T-helper 17 cell (primary cell): ENCODE results near the gene TRMT11. TPM values are rescaled to one million over a fixed set of nuclear protein-coding genes. Genes with fewer than 3 reads are reported as not detected.
"Not testable (repeated sequence)": the region's sequence is repeated elsewhere in the genome, so short reads cannot be mapped to it uniquely, and the experiment has no call there.

Experiments
- ATAC-seq: fragments of 150-1000 bp; cut with Tn5 transposase; 2 replicates; pipeline ENCODE4 v1.10.0; 2021; ENCODE audit warnings: mild to moderate bottlenecking, moderate library complexity
- DNase-seq, 3 donors: peaks; one replicate each; pipeline versions ENCODE4 v3.0.0 to v3.0.0-alpha.2; 2020 to 2021
- H3K9me3 ChIP-seq: one replicate; pipeline ENCODE4 v1.7.0; 2013; ENCODE audit warnings: low read length, mild to moderate bottlenecking; ENCODE audit not compliant: control insufficient read depth, poor library complexity, severe bottlenecking
- H3K27ac Mint-ChIP-seq: one replicate; pipeline ENCODE4 v1.8.0; 2022; ENCODE audit warnings: mild to moderate bottlenecking, moderate library complexity, mixed read lengths
- H3K27me3 Mint-ChIP-seq: one replicate; pipeline ENCODE4 v1.8.0; 2022; ENCODE audit warnings: mixed read lengths
- H3K36me3 Mint-ChIP-seq: one replicate; pipeline ENCODE4 v1.8.0; 2022; ENCODE audit warnings: low read depth, mixed read lengths
- H3K4me1 Mint-ChIP-seq: one replicate; pipeline ENCODE4 v1.8.0; 2022; ENCODE audit warnings: mild to moderate bottlenecking, mixed read lengths
- H3K4me3 Mint-ChIP-seq: one replicate; pipeline ENCODE4 v1.8.0; 2022; ENCODE audit warnings: mild to moderate bottlenecking, moderate library complexity, mixed read lengths
- total RNA-seq, 4 donors: library from RNA in 2 of 4; stranded (reverse) in 2 of 4; gene quantifications; one replicate each; pipeline ENCODE4 v1.2.3 and lab custom pipeline; 2022 to 2026

Gene TRMT11
- total RNA-seq, 2 donors from 2014 or later: 17.8 to 20.1 TPM

DNA sequence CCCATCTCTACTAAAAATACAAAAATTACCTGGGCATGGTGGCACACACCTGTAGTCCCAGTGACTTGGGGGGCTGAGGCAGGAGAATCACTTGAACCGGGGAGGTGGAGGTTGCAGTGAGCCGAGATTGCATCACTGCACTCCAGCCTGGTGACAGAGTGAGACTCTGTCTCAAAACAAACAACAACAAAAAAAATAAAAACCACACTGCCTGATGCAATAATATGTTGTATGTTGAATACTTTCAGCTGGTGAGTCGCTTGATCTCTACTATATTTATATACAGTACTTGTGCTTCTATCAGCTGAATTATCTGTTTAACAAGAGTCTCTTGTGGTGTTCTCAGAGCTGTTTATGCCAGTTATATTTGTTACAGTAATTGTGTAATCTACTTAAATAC, 37.1 kb downstream of the TRMT11 start:
- DNase-seq, H3K27me3 Mint-ChIP-seq, H3K9me3 ChIP-seq, H3K4me3 Mint-ChIP-seq, H3K36me3 Mint-ChIP-seq, ATAC-seq, H3K27ac Mint-ChIP-seq, H3K4me1 Mint-ChIP-seq: not testable (repeated sequence)

DNA sequence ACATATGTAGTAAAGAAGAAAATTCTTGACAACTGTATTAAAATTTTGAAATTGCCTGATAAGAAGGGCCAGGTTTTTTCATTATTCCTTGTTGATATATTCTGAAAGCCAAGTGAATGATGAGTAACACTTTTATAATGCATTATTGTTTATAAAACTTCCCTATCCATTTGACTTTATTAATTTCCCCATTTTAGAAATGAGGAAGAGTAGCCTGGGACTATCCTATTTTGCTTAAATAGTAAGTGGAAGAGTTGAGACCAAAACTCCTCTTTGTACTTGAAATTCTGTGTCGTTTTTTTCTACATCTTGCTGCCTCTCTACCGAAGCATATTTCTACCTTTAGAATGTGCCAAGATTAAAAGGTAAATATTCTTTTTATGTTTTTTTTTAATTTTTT, 39.7 kb downstream of the TRMT11 start:
- Mint-ChIP-seq H3K4me3 (no peak overlapping the region), H3K27me3 (no peaks in the 10 kb centered on the region), H3K36me3 (peaks cover 9% of the 10 kb centered on the region), H3K4me1 (peaks cover 5% of the 10 kb centered on the region), H3K27ac (no peak overlapping the region)
- DNase-seq (no peak), ATAC-seq (no peak)
- no peaks in the 10 kb centered on the region for H3K9me3 ChIP-seq

DNA sequence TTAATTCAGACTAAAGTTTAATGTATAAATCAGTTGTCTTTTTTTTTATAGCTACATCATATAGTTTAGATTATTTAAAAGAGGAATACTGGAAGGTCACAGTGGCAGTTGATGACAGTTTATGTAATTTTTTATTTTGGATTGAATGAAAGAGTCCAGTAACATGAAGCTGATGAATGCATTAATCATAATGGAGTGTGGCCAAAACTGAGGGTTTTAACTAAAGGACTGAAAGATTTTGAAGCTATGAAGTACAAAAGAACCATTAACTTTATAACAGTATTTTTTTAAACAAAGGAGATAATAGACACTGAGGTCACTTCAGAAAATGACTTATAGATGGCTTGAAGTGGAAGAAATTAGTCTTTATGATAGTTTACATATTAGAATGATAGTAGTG, 41.3 kb downstream of the TRMT11 start:
- Mint-ChIP-seq H3K4me1 (peaks cover 10% of the 10 kb centered on the region), H3K36me3 (peaks cover 17% of the 10 kb centered on the region), H3K4me3 (no peak overlapping the region), H3K27me3 (no peaks in the 10 kb centered on the region), H3K27ac (no peak overlapping the region)
- DNase-seq: no peak
- no peak for ATAC-seq
- no peaks in the 10 kb centered on the region for H3K9me3 ChIP-seq

DNA sequence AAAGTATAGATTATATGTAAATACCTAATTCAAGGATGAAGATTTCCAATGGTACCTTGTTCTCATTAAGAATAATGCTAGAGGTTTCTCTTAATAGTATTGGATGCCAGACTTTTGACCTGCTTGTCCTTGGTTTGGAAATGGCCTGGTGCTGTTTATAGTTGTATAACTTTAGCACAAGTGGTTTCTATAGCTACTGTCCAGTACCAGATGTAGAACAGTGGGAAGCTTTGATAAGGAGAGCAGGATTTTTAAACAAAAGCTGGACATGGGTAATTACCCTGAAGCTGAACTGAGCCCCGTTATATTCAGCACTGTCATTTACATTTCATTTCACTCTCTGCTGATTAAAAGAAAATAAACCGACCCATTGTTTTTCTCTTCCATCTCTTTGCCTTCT, 43.7 kb downstream of the TRMT11 start:
- peaks cover 19% of the 10 kb centered on the region for H3K36me3 Mint-ChIP-seq
- H3K4me1 Mint-ChIP-seq: peaks cover 12% of the 10 kb centered on the region
- DNase-seq (no peak), ATAC-seq (no peak)
- no peak overlapping the region for H3K4me3 Mint-ChIP-seq
- H3K9me3 ChIP-seq: no peaks in the 10 kb centered on the region
- no peak overlapping the region for H3K27ac Mint-ChIP-seq
- H3K27me3 Mint-ChIP-seq: no peaks in the 10 kb centered on the region

DNA sequence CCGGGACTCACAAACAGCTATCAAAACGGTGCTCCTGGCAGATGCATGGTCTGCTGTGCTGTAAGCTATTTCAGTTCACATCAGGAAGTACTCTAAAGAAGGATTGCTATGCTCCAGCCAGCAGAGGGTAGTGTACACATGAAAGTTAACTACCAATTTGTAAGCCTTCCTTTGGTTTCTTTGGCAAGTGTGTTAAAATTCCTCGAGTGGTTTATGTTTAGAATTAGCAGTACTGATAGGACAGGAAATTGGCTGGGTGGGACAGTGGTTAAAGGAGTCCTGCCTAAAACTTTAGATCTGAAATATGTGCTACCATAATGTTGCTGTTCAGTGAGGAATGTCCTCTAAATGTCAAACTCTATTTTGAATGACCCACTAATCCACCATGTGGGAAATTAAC, 47.4 kb downstream of the TRMT11 start:
- H3K27me3 Mint-ChIP-seq: no peaks in the 10 kb centered on the region
- H3K27ac Mint-ChIP-seq: no peak overlapping the region
- ATAC-seq (no peak), DNase-seq (no peak)
- no peaks in the 10 kb centered on the region for H3K9me3 ChIP-seq
- H3K4me3 Mint-ChIP-seq: no peak overlapping the region
- H3K4me1 Mint-ChIP-seq: peaks cover 10% of the 10 kb centered on the region
- peaks cover 27% of the 10 kb centered on the region for H3K36me3 Mint-ChIP-seq

DNA sequence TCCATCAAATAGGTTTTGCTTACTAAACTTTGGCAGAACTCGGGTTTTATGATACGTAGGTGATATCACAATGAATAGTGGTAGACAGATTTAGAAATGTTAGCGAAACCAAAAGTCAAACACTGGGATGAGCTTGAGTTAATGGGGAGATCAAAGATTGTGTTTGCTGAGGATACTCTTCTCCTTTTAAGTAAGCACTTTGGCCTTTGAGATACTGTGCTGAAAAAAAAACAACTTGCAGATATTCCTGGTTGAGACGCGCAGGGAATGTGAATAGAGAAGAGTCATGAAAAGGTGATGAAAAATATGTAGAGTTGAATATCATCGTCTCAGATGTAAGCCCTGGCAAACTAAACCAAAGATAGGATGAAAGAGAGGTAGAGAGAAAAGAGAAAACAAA, 48.3 kb downstream of the TRMT11 start:
- ATAC-seq: no peak
- no peak overlapping the region for H3K27ac Mint-ChIP-seq
- no peaks in the 10 kb centered on the region for H3K27me3 Mint-ChIP-seq
- H3K4me3 Mint-ChIP-seq: peak overlapping the region; percentile 12
- peaks cover 10% of the 10 kb centered on the region for H3K4me1 Mint-ChIP-seq
- no peaks in the 10 kb centered on the region for H3K9me3 ChIP-seq
- DNase-seq: no peak
- H3K36me3 Mint-ChIP-seq: peaks cover 27% of the 10 kb centered on the region

DNA sequence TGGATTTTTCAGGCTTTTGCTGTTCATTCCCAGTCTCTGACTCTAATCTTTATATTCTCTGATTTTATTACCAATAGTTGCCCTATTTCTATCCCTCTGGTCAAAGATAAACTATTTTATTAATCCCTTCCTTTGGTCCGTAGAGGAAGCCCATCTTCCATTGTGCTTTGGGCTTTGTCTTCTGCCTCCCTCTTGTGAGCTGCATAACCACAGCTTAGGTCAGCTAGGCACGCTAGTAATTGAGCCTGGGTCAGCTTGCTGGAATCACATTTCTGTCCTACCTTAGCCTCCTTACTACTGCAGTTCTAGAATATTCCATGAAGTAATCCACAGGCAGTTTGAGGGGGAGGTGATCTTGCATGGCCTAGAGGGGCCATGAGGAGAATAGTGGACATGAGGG, 49.4 kb downstream of the TRMT11 start:
- H3K27ac Mint-ChIP-seq: no peak overlapping the region
- no peaks in the 10 kb centered on the region for H3K27me3 Mint-ChIP-seq
- H3K36me3 Mint-ChIP-seq: peaks cover 24% of the 10 kb centered on the region
- H3K4me1 Mint-ChIP-seq: peaks cover 9% of the 10 kb centered on the region
- no peak overlapping the region for H3K4me3 Mint-ChIP-seq
- no peak for DNase-seq
- no peak for ATAC-seq
- no peaks in the 10 kb centered on the region for H3K9me3 ChIP-seq

DNA sequence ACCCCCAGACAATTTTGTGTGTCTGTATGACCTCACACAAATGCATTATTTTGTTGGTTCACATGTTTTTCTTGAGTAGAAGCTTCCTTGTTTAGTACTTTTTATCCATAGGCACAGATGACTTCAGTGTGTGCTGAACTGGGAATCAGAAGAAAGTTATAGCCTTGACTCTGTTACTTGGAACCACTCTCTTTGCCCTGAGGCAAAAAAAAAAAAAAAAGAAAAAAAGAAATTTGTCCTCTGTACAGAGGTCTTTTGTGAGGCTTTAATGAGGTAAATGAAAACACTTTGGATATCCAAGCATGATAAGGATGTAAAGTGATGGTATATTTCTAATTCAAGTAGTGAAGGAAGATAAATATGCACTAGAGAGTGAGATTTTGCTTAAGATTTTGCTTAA, 51.9 kb downstream of the TRMT11 start:
- H3K4me3 Mint-ChIP-seq: no peak overlapping the region
- no peak overlapping the region for H3K27ac Mint-ChIP-seq
- H3K9me3 ChIP-seq: no peaks in the 10 kb centered on the region
- H3K36me3 Mint-ChIP-seq: peaks cover 18% of the 10 kb centered on the region
- DNase-seq: no peak
- H3K27me3 Mint-ChIP-seq: no peaks in the 10 kb centered on the region
- H3K4me1 Mint-ChIP-seq: peaks cover 4% of the 10 kb centered on the region
- ATAC-seq: no peak

DNA sequence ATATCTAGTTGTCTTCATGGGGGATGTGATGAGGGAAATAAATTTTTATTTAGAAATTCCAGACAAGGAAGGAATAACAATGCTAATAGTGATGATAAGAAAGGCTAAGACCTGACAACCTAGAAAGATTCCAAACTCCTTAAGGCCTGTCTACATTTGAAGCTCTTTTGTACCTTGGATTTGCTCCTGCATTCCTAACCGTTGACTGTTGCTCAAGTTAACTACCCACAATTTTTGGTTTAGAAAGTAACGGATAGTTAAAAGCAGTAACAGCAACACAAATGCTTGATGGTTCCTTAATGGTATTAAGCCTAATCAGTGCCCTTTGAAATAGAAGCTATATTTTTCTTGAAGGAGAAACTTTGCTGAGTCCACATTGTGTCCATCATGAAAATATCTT, 52.9 kb downstream of the TRMT11 start:
- no peak for DNase-seq
- Mint-ChIP-seq H3K4me3 (no peak overlapping the region), H3K27me3 (no peaks in the 10 kb centered on the region), H3K36me3 (peaks cover 18% of the 10 kb centered on the region), H3K4me1 (peaks cover 4% of the 10 kb centered on the region), H3K27ac (no peak overlapping the region)
- no peaks in the 10 kb centered on the region for H3K9me3 ChIP-seq
- no peak for ATAC-seq

DNA sequence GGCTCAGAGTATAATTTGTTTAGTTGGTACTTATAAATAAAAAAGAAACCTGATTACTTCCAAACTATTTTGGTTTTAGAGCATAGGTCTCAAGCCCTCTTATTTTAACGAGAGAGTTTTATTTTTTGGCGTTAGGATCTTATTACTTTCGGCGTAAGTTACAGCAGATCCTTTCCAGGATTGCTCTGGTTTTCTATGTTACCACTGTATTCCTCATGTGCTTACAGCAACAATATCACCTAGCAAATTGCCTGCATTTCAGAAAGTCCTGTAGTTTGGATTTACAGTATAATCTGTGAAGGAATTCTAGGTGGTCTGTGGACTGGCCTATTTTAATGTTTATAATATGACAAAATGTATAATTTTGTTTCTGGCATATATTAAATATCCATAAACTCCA, 54.1 kb downstream of the TRMT11 start:
- no peaks in the 10 kb centered on the region for H3K27me3 Mint-ChIP-seq
- peaks cover 12% of the 10 kb centered on the region for H3K36me3 Mint-ChIP-seq
- H3K4me1 Mint-ChIP-seq: peaks cover 2% of the 10 kb centered on the region

DNA sequence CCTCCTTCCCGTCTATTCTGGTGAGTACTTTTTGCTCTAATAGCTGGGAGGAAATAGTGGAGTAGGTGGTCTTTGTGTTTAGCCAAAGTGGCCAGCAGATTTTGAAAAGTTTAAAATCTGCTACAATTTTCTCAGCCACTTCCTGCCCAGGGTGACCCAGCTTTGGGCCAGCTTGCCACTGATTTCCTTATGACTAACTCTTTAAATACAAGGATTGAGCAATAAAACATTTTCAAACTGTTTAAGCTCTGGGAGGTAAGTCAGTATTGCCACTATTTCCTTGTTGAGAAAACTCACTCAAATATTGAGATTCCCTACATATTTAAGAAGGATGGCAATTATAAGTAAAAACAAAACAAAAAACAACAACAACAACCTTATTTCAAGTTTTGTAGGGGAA, 54.5 kb downstream of the TRMT11 start:
- no peaks in the 10 kb centered on the region for H3K9me3 ChIP-seq
- peaks cover 12% of the 10 kb centered on the region for H3K36me3 Mint-ChIP-seq
- no peak overlapping the region for H3K27ac Mint-ChIP-seq
- ATAC-seq (no peak), DNase-seq (no peak)
- peaks cover 2% of the 10 kb centered on the region for H3K4me1 Mint-ChIP-seq
- no peaks in the 10 kb centered on the region for H3K27me3 Mint-ChIP-seq
- no peak overlapping the region for H3K4me3 Mint-ChIP-seq

More for the DNA sequence above, 54.1 kb downstream of the TRMT11 start:
- no peaks in the 10 kb centered on the region for H3K9me3 ChIP-seq
- DNase-seq (no peak), ATAC-seq (no peak)
- Mint-ChIP-seq H3K4me3 (no peak overlapping the region), H3K27ac (no peak overlapping the region)

DNA sequence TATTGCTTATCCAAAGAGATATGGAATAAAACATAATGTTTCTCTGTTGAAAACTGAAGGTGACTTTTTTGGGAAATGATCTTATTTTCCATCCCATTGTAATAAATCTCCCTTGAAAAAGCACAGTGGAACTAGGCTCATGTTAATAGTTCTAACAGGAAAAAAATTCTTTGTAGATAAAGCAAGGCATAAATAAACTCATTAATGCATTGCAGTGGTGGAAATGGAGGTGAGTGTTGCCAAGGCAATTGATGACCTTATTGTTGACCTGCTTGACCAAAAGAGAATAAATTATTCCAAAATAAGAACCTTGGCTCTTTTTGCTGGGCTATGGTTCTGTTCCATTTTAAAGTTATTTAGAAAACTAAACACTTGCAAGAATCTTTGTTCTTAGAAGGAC, 55.2 kb downstream of the TRMT11 start:
- H3K4me1 Mint-ChIP-seq: peaks cover 2% of the 10 kb centered on the region
- H3K9me3 ChIP-seq: no peaks in the 10 kb centered on the region
- H3K27me3 Mint-ChIP-seq: no peaks in the 10 kb centered on the region
- peaks cover 9% of the 10 kb centered on the region for H3K36me3 Mint-ChIP-seq
- no peak overlapping the region for H3K4me3 Mint-ChIP-seq
- no peak overlapping the region for H3K27ac Mint-ChIP-seq
- DNase-seq (no peak), ATAC-seq (no peak)

DNA sequence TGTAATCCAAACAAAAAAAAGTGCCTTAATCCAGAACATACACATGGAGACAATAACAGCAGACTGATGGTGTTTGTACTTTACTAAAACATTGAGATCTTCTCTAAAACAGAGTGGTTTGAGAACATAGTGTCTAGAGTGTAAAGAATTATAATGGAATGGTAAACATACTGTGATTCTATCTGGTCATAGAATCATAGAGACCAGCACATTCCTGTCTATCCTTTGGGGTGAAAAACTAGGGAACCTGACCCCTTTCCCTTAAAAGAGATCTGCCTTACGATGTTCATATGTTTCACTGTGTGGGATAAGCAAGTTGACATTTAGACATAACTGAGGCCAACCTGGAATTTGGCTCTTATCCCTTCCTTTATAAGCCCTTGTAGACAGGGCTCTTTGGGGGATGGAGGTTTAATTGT, 55.7 kb downstream of the TRMT11 start:
- peaks cover 9% of the 10 kb centered on the region for H3K36me3 Mint-ChIP-seq
- no peaks in the 10 kb centered on the region for H3K27me3 Mint-ChIP-seq

DNA sequence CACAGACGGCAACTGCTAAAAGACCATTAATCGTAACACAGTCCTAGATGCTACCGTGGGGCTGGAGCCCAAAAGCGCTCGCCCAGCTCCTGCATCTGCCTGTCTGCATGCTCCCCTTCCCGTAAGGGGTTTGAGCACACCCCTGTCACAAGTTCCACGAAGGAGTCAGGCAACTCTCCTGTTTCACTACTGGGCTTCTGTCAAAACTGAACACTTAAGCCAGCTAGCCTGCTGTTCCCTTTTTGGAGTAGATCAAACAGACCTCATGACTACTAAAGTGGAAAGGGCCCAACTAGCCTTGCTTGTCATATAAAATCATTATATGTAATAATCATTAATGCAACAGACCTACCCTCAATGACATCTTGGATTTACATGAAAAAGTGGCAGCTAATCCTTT, 61.3 kb downstream of the TRMT11 start:
- no peak for ATAC-seq
- Mint-ChIP-seq H3K27me3 (no peaks in the 10 kb centered on the region), H3K4me1 (no peaks in the 10 kb centered on the region), H3K36me3 (peaks cover 3% of the 10 kb centered on the region), H3K4me3 (no peak overlapping the region), H3K27ac (no peak overlapping the region)
- no peaks in the 10 kb centered on the region for H3K9me3 ChIP-seq
- no peak for DNase-seq

More for the DNA sequence above, 55.7 kb downstream of the TRMT11 start:
- DNase-seq: no peak
- peaks cover 2% of the 10 kb centered on the region for H3K4me1 Mint-ChIP-seq
- no peak overlapping the region for H3K27ac Mint-ChIP-seq
- no peak for ATAC-seq
- H3K4me3 Mint-ChIP-seq: no peak overlapping the region
- H3K9me3 ChIP-seq: no peaks in the 10 kb centered on the region

DNA sequence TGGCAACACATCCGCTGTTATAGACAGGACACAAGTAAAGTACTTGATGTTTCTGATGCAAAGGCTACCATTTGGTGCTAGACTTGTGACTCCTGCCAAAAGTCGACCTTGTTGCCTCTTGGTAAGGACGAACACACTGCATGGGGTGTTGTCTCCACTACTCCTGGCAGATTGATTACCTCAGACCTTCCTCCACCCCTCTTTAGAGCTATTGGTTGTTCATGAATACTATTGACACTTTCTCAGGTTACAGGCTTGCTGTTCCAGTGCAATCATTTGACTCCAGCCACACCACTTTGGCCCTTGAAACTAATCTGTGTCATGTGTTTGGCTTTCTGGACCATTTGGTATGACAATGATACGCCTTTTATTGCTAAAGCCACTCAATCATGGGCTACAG, 62.3 kb downstream of the TRMT11 start:
- no peak for DNase-seq
- Mint-ChIP-seq H3K4me1 (peaks cover 3% of the 10 kb centered on the region), H3K27me3 (no peaks in the 10 kb centered on the region), H3K36me3 (peaks cover 5% of the 10 kb centered on the region), H3K4me3 (no peak overlapping the region), H3K27ac (no peak overlapping the region)
- H3K9me3 ChIP-seq: no peaks in the 10 kb centered on the region
- ATAC-seq: no peak
